Smooth muscle cell of the brain vasculature (primary cell): Measurements from ENCODE around the gene LAMTOR4.

ENCODE experiments used
- DNase-seq: peaks from one replicate; pipeline ENCODE4 v3.0.0-alpha.2; 2012; ENCODE audit warnings: low read depth, low spot score

Gene LAMTOR4

GRCh38 chr7:100153708-100154535, 5.2 kb downstream of the LAMTOR4 start:
- no peak for DNase-seq

GRCh38 chr7:100154651-100155491, 6.2 kb downstream of the LAMTOR4 start:
- DNase-seq: no peak

DNA sequence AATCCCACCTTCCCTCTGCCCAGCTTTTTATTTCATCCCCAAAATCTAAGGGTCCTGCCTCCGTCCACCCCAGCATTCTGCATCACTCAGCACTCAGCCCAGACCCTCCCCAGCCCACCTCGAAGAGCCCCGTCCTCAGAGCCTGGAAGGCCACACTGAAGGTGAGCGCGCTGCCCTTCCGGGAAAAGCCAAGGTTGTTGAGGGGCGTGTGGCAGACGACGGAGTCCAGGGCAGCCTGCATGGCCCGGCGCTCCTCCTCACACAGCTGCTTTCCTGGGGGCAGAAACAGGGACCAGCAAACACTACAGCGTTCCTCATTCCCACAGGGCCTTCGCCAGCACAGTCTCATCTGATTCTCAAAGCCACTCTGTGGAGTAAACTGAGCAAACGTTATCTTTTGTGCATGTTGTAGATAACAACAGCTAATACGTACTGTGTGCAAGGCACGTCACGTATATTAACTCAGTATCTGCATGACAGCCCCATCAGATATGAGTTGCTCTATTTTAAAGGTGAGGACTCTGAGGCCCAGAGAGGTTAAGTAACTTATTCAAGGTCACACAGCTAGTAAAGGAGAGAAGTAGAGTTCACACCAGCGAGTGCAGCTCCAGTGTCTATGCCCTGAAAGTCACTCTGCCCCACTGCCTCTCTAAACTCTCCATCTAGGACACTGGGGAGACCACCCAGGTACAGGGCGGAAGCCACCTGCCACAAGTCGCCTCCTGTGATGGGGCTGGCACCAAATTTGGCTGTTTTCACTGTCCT, 7.0 kb downstream of the LAMTOR4 start:
- DNase-seq: no peak

DNA sequence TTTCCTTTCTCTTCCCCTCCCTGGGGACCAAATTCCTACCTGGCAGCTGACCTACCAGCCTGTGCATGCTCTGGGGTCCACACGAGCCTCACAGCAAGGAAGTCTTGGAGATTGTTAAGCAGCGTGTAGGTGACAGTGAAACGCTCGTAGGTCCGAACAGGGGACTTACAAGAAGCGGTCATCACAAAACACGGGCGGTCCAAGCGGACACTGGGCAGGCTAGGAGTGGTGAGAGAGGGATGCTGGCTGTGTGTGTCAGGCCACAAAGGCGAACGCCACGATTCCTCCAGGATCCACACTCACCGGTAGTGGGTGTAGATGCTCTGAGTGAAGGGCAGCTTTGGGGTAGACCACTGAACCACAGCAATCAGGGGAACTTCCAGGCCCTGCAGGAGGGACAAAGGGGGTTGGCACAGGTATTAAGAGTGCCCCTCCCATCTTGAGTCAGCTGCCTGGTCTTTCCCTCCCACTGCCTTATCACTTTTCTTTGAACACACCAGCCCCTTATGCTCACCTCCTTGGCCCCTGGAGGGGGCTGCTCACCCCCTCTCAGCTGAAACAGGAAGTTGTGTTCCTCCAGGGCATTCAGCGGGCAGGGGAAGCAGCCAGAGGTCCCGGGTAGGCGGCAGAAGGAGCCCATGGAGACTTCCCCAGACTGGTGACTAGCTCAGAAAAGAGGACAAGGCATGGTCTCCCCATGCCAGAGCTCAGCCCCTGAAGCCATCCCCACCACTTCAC, 7.8 kb downstream of the LAMTOR4 start:
- DNase-seq: no peak

DNA sequence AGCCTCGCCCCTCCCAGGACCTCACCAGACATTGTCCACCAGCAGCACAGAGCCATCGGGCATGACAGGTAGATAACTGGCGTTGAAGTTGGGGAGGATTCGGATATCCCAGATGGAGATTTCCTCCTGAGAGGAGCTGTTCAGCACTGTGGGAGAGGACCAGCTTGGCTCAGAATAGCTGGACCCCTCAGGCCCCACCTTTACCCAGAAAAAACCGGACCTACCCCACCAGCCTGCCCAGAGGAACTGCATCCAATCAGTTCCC, 8.3 kb downstream of the LAMTOR4 start:
- DNase-seq: no peak

DNA sequence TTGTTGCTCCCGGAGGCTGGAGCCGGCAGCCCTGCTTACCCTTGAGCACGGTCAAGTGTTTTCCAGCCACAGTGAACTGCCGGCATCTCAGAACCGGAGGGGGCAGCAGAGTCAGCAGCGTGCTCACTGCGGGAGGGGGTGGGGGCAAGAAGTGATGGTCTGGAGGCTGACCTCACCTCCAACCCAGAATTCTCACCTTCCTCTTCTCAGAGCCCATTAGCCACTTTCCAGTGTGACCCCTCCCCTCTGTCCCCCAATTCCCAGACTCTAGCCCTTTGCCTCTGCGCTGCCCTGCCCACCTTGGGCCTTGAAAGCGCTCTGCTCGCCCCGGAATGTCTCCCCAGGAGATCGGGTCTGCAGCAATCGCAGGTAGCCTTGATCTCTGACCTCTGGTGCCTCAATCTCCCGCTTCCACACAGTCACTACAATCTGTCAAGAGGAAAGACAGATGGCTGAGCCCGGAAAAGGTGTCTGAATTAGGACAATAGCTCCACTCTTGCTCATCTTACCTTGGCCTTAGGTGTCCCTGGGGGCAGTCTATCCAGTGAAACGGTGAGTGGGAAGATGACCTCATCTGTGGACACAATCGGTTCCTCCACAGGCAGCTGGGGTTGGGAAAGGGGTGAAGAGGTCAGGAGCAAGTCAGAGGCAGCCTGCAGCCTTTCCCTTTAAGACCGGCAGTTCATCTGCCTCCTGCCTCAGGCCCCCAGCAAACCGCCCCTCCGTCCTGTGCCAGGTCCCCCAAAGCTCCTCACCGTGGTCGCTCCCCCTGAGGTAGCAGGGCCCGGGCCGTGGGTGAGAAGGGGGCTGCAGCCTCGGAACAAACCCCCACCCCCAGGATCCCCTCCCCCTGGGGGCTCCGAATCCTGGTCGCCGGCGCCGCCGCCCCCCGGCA, 8.9 kb downstream of the LAMTOR4 start:
- no peak for DNase-seq

GRCh38 chr7:100158229-100159098, 9.7 kb downstream of the LAMTOR4 start, which contains the start of gene TRAPPC14:
Gene TRAPPC14 (minus strand): TSS chr7:100158723. CDS start chr7:100158499, 224 bp downstream.
- DNase-seq: peak; percentile 57

GRCh38 chr7:100159099-100159623, 10.4 kb downstream of the LAMTOR4 start:
- DNase-seq: no peak

DNA sequence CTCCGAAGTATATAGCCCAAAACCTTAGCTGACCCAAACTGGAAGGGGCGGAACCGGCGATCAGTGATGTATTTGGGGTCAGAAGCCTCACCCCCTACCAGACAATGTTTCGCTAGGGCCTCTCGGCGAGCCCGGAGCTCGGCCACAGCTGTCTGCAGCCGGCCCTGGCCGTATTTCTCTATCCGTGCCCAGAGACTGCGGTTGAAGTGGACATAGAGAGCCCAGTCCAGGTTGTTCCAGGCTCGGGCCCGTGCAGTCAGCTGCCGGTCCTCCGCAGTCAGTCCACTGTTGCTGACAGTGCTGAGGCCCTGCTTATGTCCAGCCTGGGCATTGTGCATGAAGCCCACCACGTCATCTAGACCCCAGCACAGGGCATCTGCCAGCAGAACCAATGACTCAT, 11.3 kb downstream of the LAMTOR4 start:
- no peak for DNase-seq

- no peak for DNase-seq
Observed at GRCh38 chr7:100163006-100163531, 14.4 kb downstream of the LAMTOR4 start.

DNA sequence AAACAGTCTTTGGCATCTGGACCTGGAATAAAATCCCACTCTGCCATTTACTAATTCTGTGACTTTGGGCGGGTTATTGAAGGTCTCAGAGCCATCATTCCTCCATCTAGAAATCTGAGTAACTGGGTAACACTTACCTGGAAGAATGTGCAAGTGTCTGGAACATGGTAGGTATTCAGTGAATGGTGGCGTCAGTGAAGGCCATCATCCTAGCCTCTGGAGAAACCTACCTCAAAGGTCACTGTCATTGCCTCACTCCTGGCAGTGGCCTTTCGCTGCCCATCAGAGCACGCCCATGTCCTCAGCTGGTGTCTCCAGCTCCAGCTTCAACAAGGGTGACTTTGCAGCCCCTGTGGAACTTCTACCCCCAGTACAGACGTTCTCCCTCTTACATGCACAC, 15.2 kb downstream of the LAMTOR4 start:
- no peak for DNase-seq

DNA sequence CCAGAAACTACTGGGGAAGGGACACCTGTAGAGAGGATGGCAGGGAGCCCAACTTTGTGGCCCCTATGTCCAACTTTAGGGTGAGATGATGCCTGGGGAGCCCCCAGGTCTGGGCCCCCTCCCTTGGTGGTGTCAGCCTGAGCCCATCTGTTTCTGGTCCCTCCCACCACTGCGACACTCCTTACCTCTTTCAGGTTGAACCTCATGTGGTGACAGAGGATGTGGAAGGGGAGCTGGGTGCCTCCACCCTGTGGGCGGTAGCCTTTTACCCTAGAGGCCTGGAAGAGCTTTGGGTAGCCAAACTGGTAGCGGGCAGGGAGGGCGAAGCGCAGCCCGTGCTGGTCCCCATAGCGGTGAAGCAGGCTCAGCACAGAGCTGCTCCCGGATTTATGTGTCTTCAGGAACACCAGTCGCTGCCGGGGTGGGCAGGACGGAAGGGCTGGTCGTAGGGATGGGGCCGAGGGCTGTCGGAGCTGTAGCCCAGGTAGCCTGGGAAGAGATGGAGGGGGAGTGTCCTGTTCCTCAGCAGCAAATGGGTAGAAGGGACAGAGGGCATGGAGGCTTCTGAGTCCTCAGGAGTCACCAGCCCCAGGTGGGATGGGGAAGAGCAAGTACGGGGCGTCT, 17.7 kb downstream of the LAMTOR4 start:
- DNase-seq: no peak

DNA sequence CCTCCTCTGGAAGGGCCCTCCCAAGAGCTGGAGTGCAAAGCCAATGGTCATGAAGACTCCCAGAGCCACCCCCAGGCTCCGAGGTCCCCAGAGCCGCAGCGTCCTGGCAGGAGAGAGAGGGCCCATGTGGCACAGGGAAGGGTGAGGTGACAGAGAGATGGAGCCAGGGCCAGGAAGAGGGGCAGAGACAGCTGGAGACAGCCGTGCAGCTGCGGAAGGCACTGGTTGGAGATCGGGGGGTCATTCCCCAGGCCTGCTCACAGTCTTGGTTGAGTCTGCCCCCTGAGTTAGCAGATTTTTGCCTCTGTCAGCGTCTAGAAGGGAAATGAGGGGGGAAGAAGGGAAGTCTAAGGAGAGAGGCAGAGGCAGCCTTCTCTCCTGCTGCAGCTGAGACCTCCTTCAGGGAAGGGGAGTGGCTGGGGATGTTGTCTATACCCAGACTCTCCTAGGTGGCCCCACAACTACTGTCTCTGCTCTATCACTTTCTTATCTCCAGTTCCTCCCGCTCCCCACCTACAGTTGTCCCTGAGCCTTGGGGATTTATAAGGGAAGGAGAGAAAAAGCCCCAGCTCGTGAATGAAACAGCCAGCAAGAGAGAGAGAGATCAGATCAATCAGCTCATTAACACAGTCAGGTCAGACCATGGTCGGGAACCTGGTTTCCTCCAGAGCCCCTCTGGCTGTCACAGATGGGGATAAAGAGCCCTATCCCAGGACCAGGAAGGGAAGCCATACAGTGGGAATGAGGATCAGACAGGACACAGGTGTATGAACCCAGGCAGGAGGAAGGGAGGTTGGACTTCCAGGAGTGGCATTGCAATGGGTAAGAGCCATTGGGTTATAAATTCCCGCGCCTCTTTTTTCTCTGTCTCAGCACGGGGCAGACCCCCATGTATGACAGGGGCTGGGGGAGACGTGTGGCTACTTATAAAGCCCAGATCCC, 18.5 kb downstream of the LAMTOR4 start:
- DNase-seq: no peak

GRCh38 chr7:100167912-100168323, 19.2 kb downstream of the LAMTOR4 start:
- DNase-seq: no peak

- no peak for DNase-seq
Observed at GRCh38 chr7:100169147-100169850, 20.6 kb downstream of the LAMTOR4 start.

DNA sequence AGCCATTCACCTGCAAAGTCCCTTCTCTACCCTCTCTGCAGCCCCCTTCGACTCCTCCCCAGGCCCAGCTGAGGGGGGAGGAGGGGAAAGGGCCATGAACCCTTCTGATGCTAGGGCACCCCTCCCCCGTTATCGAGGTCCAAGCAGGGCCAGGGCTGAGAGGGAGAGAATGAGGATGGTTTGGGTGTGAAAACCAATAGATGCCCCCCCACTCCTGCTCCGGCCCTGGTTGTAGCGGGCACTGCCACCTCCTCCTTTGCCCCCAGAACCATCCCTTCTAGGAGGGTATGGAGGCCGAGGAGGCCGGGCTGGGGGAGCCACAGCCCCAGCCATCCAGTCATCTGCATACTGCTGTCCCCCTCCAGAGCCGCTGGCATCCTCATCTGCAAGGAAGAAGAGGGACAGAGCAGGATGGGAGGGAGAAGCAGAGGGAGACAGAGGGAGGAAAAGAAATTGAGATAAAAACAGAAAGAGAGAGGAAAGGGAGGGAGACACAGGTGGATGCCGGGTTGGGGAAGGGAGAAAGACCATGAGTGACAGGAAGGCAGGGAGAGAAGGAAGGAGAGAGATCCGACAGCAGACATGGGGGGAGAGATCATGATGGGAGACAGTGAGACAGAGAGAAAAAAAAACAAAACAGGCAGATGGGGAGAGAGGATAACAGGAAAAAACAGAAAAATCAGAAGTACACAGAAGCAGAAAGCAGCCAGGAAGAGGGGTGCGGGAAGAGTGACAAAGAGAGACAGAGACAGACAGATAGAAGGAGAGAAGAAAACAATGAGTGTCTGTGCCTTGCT, 21.6 kb downstream of the LAMTOR4 start:
- no peak for DNase-seq
